ENCODE results near the gene RGMA. TPM values are rescaled to one million over a fixed set of nuclear protein-coding genes. Genes with fewer than 3 reads are reported as not detected.

RGMA gene
- total and polyA plus RNA-seq, 10 of the 15 experiments (the other 5 are each of a cell fraction or from before 2014, with no cell fraction given): not detected

- H3K27me3 ChIP-seq (replicated peaks in 1 of 2; ENCODE audit: control insufficient read depth in 2 of 2, insufficient read depth in 2 of 2, low read length in 1 of 2): no peaks in the 10 kb centered on the region
- BruUV-seq (replicated peaks): no TSS peak
- no peaks in the 10 kb centered on the region for H3K4me1 ChIP-seq (ENCODE audit: control insufficient read depth, insufficient read depth, low read length)
- H3K27ac ChIP-seq (ENCODE audit: control insufficient read depth, insufficient read depth): no peak overlapping the region
- DNase-seq (ENCODE audit: low read depth, low spot score) (no peak), ATAC-seq (no peak), FAIRE-seq (no peak)
- no peak overlapping the region for H3K4me3 ChIP-seq
- no peaks in the 10 kb centered on the region for H3K9me3 ChIP-seq (replicated peaks; ENCODE audit: control insufficient read depth, insufficient read depth, low read length)
- H4K20me1 ChIP-seq (ENCODE audit: control insufficient read depth, insufficient read depth): 0 out of 2 replicates have a peak, but pooled peaks cover 4% of the 10 kb centered on the region
- H3K4me2 ChIP-seq (ENCODE audit: control insufficient read depth, insufficient read depth): no peak overlapping the region
- ChIA-PET SMC1A (ENCODE audit: uncharacterized antibody, unreplicated experiment) (interaction anchor here (0.9 to 2.5 kb wide), 2 partner anchors 8 to 39 kb away, joined by 3 to 9 read pairs; no protein-coding TSS in a partner anchor), POLR2A (interaction anchor here (0.7 kb wide), 1 partner anchor 8 kb away, joined by 3 read pairs; no protein-coding TSS in a partner anchor), RAD21 (ENCODE audit: unreplicated experiment) (interaction anchor here (0.8 kb wide), 1 partner anchor 196 kb away, joined by 3 read pairs; no protein-coding TSS in a partner anchor), CTCF (interaction anchor here (1.9 kb wide), 2 partner anchors 43 to 196 kb away, joined by 4 to 6 read pairs; no protein-coding TSS in a partner anchor)
- in situ Hi-C loops (cut with MboI): loop anchor here (5.0 to 25.0 kb wide), 3 partner anchors 65 to 2005 kb away; partner anchors contain the start of gene PRC1
- TF ChIP-seq BACH1 (IDR thresholded peaks at IDR 0.05; ENCODE audit: borderline replicate concordance) (no peak), JUND (IDR thresholded peaks at IDR 0.05; ENCODE audit: low read depth, low read length) (no peak), ZNF217 (IDR thresholded peaks at IDR 0.05) (no peak), POLR2AphosphoS5 (IDR thresholded peaks at IDR 0.05; ENCODE audit: low read length) (no peak), IKZF2 (IDR thresholded peaks at IDR 0.05) (no peak), NFYB (IDR thresholded peaks at IDR 0.05; ENCODE audit: insufficient read depth, low read depth, low read length) (no peak), STAT1 (conservative IDR thresholded peaks at IDR 0.05) (no peak), CTCF (IDR thresholded peaks at IDR 0.05 in 2 of 3, conservative IDR thresholded peaks at IDR 0.05 in 1 of 3; ENCODE audit: control insufficient read depth in 2 of 3, extremely low read depth in 1 of 3, insufficient read depth in 1 of 3, low read depth in 3 of 3, low read length in 3 of 3) (no peak), LARP7 (IDR thresholded peaks at IDR 0.05) (no peak), RELA (IDR thresholded peaks at IDR 0.05; ENCODE audit: borderline replicate concordance, partially characterized antibody) (no peak), HDGF (IDR thresholded peaks at IDR 0.05) (no peak), NR2F1 (conservative IDR thresholded peaks at IDR 0.05) (no peak), IRF5 (IDR thresholded peaks at IDR 0.05; ENCODE audit: borderline replicate concordance) (no peak)
- TF ChIP-seq, protein P1, sequence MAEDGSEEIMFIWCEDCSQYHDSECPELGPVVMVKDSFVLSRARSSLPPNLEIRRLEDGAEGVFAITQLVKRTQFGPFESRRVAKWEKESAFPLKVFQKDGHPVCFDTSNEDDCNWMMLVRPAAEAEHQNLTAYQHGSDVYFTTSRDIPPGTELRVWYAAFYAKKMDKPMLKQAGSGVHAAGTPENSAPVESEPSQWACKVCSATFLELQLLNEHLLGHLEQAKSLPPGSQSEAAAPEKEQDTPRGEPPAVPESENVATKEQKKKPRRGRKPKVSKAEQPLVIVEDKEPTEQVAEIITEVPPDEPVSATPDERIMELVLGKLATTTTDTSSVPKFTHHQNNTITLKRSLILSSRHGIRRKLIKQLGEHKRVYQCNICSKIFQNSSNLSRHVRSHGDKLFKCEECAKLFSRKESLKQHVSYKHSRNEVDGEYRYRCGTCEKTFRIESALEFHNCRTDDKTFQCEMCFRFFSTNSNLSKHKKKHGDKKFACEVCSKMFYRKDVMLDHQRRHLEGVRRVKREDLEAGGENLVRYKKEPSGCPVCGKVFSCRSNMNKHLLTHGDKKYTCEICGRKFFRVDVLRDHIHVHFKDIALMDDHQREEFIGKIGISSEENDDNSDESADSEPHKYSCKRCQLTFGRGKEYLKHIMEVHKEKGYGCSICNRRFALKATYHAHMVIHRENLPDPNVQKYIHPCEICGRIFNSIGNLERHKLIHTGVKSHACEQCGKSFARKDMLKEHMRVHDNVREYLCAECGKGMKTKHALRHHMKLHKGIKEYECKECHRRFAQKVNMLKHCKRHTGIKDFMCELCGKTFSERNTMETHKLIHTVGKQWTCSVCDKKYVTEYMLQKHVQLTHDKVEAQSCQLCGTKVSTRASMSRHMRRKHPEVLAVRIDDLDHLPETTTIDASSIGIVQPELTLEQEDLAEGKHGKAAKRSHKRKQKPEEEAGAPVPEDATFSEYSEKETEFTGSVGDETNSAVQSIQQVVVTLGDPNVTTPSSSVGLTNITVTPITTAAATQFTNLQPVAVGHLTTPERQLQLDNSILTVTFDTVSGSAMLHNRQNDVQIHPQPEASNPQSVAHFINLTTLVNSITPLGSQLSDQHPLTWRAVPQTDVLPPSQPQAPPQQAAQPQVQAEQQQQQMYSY (CRISPR knock-in tag; IDR thresholded peaks at IDR 0.05): no peak
- TF ChIP-seq, protein P2, sequence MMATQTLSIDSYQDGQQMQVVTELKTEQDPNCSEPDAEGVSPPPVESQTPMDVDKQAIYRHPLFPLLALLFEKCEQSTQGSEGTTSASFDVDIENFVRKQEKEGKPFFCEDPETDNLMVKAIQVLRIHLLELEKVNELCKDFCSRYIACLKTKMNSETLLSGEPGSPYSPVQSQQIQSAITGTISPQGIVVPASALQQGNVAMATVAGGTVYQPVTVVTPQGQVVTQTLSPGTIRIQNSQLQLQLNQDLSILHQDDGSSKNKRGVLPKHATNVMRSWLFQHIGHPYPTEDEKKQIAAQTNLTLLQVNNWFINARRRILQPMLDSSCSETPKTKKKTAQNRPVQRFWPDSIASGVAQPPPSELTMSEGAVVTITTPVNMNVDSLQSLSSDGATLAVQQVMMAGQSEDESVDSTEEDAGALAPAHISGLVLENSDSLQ (IDR thresholded peaks at IDR 0.05): no peak
- H2AFZ ChIP-seq (ENCODE audit: control insufficient read depth, low read depth, low read length): no peak overlapping the region
- no peaks in the 10 kb centered on the region for H3K79me2 ChIP-seq (ENCODE audit: control insufficient read depth, insufficient read depth, low read length)
- no peak overlapping the region for H3K9ac ChIP-seq (ENCODE audit: control insufficient read depth, insufficient read depth, low read length)
- intact Hi-C loops (cut with micrococcal nuclease; ENCODE audit: unreplicated experiment): no loop called here
- peaks cover 14 to 52% of the 10 kb centered on the region in 2 experiments for H3K36me3 ChIP-seq (ENCODE audit: control insufficient read depth in 2 of 2, insufficient read depth in 2 of 2, low read length in 1 of 2)
- 93% methylated on average over 9 of the region's 9 CpGs for WGBS (ENCODE audit: insufficient coverage, insufficient replicate concordance, low lambda C conversion rate, missing lambda C conversion rate)
Observed at GRCh38 chr15:92992720-92993119, 96.3 kb downstream of the RGMA start.

Measured in GM12878 (cell line).